ENCODE measurements around the gene EDA.

- no peak for TF ChIP-seq POLR2AphosphoS5 (IDR thresholded peaks at IDR 0.05; ENCODE audit: low read depth, low read length)
- TF ChIP-seq SIN3A (IDR thresholded peaks at IDR 0.05; ENCODE audit: borderline replicate concordance, insufficient read depth, low read length): no peak
- TF ChIP-seq, protein P1, sequence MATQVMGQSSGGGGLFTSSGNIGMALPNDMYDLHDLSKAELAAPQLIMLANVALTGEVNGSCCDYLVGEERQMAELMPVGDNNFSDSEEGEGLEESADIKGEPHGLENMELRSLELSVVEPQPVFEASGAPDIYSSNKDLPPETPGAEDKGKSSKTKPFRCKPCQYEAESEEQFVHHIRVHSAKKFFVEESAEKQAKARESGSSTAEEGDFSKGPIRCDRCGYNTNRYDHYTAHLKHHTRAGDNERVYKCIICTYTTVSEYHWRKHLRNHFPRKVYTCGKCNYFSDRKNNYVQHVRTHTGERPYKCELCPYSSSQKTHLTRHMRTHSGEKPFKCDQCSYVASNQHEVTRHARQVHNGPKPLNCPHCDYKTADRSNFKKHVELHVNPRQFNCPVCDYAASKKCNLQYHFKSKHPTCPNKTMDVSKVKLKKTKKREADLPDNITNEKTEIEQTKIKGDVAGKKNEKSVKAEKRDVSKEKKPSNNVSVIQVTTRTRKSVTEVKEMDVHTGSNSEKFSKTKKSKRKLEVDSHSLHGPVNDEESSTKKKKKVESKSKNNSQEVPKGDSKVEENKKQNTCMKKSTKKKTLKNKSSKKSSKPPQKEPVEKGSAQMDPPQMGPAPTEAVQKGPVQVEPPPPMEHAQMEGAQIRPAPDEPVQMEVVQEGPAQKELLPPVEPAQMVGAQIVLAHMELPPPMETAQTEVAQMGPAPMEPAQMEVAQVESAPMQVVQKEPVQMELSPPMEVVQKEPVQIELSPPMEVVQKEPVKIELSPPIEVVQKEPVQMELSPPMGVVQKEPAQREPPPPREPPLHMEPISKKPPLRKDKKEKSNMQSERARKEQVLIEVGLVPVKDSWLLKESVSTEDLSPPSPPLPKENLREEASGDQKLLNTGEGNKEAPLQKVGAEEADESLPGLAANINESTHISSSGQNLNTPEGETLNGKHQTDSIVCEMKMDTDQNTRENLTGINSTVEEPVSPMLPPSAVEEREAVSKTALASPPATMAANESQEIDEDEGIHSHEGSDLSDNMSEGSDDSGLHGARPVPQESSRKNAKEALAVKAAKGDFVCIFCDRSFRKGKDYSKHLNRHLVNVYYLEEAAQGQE (IDR thresholded peaks at IDR 0.05; ENCODE audit: insufficient read depth in 1 of 2, low read depth in 2 of 2, low read length in 2 of 2): no peak
- no peak for TF ChIP-seq TAF1 (IDR thresholded peaks at IDR 0.05; ENCODE audit: borderline replicate concordance, insufficient read depth, low read length)
- TF ChIP-seq FOXP2 (optimal IDR thresholded peaks at IDR 0.05; ENCODE audit: borderline replicate concordance, extremely low read depth, extremely low read length, insufficient read depth): no peak
Measured at GRCh38 chrX:69968950-69969349, 353.0 kb downstream of the EDA start.
